IgD-negative memory B cell (primary cell): Measurements from ENCODE around the gene CARMIL1. TPM values are rescaled to one million over a fixed set of nuclear protein-coding genes. Genes with fewer than 3 reads are reported as not detected.

Experiments used
- H3K27ac Mint-ChIP-seq, 3 donors: one replicate each; pipeline ENCODE4 v1.8.0; 2020 to 2022; ENCODE audit warnings: mild to moderate bottlenecking in 3 of 3, mixed read lengths in 3 of 3, moderate library complexity in 1 of 3
- H3K27me3 Mint-ChIP-seq: one replicate; pipeline ENCODE4 v1.8.0; 2021; ENCODE audit warnings: mixed read lengths
- H3K36me3 Mint-ChIP-seq: one replicate; pipeline ENCODE4 v1.8.0; 2020; ENCODE audit warnings: mild to moderate bottlenecking, mixed read lengths
- H3K4me1 Mint-ChIP-seq, 3 donors: one replicate each; pipeline ENCODE4 v1.8.0; 2020 to 2022; ENCODE audit warnings: mixed read lengths in 3 of 3, mild to moderate bottlenecking in 1 of 3
- H3K4me3 Mint-ChIP-seq, 4 donors: one replicate each; pipeline ENCODE4 v1.8.0; 2020 to 2022; ENCODE audit warnings: mild to moderate bottlenecking in 4 of 4, mixed read lengths in 4 of 4, moderate library complexity in 3 of 4
- H3K9me3 Mint-ChIP-seq, 3 donors: one replicate each; pipeline ENCODE4 v1.8.0; 2020 to 2021; ENCODE audit warnings: mixed read lengths in 3 of 3, mild to moderate bottlenecking in 1 of 3
- polyA plus RNA-seq: library from polyadenylated mRNA; unstranded; fragments of 300-500 nt; fragmentation: Illumina TruSeq; gene quantifications from one replicate; pipeline ENCODE4 v1.2.3, GENCODE V29; 2021

Gene CARMIL1
- polyA plus RNA-seq, 1 donor from 2014 or later = 1.1 TPM

- no peaks in the 10 kb centered on the region for H3K9me3 Mint-ChIP-seq
- peaks cover 0 to 49% (median 5%) of the 10 kb centered on the region in 3 donors for H3K4me1 Mint-ChIP-seq
- no peak overlapping the region for H3K4me3 Mint-ChIP-seq
- no peak overlapping the region for H3K27ac Mint-ChIP-seq
- peaks cover 7% of the 10 kb centered on the region for H3K27me3 Mint-ChIP-seq
- H3K36me3 Mint-ChIP-seq = peaks cover 1% of the 10 kb centered on the region
These were observed 50.1 kb downstream of the CARMIL1 start for GRCh38 chr6:25329161-25329817.

DNA sequence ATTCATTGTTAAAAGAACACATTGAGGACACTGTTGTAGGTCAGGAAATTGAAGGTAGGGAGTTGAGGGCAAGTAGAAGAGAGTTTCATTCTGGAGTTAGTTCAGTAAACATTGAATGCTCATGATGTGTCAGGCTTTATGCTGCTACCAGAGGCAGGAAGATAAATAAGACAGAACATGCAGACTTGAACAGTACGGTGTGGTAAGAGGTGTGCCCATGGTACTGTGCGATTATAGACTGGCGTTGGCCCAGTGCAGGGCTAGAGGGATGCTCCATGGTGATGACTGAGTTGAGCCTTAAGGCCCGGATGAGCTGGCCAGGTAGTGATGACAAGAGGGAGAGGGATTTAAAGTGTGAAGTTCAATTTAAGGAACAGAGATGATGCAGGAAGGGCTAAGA, 50.8 kb downstream of the CARMIL1 start:
- Mint-ChIP-seq H3K4me3 (no peak overlapping the region), H3K36me3 (peaks cover 2% of the 10 kb centered on the region), H3K27ac (no peak overlapping the region), H3K4me1 (peaks cover 0 to 50% (median 9%) of the 10 kb centered on the region in 3 donors), H3K27me3 (peaks cover 5% of the 10 kb centered on the region), H3K9me3 (no peaks in the 10 kb centered on the region)

GRCh38 chr6:25330796-25331685, 51.9 kb downstream of the CARMIL1 start:
- Mint-ChIP-seq H3K4me1 (peaks cover 0 to 51% (median 11%) of the 10 kb centered on the region in 3 donors), H3K27ac (no peak overlapping the region), H3K4me3 (no peak overlapping the region), H3K27me3 (peaks cover 6% of the 10 kb centered on the region), H3K36me3 (peaks cover 2% of the 10 kb centered on the region), H3K9me3 (no peaks in the 10 kb centered on the region)

GRCh38 chr6:25332165-25332564, 53.0 kb downstream of the CARMIL1 start:
- H3K9me3 Mint-ChIP-seq = no peaks in the 10 kb centered on the region
- H3K27me3 Mint-ChIP-seq = peaks cover 10% of the 10 kb centered on the region
- peak overlapping the region in 2 of 4 donors; percentile 65 to 69 for H3K4me3 Mint-ChIP-seq
- H3K4me1 Mint-ChIP-seq = peaks cover 0 to 53% (median 11%) of the 10 kb centered on the region in 3 donors
- peak overlapping the region in 1 of 3 donors; percentile 91 for H3K27ac Mint-ChIP-seq
- peaks cover 2% of the 10 kb centered on the region for H3K36me3 Mint-ChIP-seq

DNA sequence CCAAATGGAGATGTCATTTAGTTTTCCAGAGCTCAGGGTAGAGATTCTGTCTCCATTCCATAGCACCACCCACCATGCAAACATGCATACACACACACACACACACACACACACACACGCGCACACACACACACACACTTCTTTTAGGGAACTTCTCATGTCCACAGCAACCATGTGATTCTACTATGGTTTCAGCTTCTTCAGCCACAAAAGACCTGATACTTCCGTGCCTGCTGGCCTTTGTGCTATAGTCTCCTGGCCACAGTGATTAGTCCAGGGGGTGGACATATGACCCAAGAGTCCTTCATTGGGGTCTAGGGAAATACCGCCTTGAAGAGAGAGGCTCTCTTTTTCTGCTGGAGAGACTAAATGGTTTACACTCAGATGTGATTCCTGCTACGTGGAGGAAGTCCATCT, 53.5 kb downstream of the CARMIL1 start:
- peaks cover 2% of the 10 kb centered on the region for H3K36me3 Mint-ChIP-seq
- no peak overlapping the region for H3K27ac Mint-ChIP-seq
- H3K4me3 Mint-ChIP-seq = peak overlapping the region in 2 of 4 donors; percentile 65 to 69
- H3K4me1 Mint-ChIP-seq = peaks cover 0 to 55% (median 11%) of the 10 kb centered on the region in 3 donors
- peaks cover 15% of the 10 kb centered on the region for H3K27me3 Mint-ChIP-seq
- no peaks in the 10 kb centered on the region for H3K9me3 Mint-ChIP-seq

DNA sequence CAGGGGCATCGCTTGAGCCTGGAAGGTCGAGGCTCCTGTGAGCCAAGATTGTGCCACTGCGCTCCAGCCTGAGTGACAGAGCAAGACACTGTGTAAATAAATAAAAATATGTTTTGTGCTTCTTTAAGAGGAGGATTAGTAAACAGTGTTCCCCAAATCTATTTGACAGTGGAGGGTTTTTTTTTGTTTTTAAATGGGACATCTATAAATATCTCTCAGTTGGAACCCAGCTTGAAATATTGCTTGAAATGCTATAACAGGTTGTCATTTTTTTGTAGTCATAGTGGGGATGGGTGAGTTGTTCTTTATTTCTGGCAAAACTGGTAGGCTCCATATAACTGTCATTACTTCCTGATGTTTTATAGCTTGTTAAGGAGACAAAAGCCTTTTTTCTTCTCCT, 54.3 kb downstream of the CARMIL1 start:
- Mint-ChIP-seq H3K4me3 (no peak overlapping the region), H3K36me3 (peaks cover 2% of the 10 kb centered on the region), H3K27me3 (peaks cover 15% of the 10 kb centered on the region), H3K4me1 (peaks cover 0 to 55% (median 11%) of the 10 kb centered on the region in 3 donors), H3K27ac (peak overlapping the region in 1 of 3 donors; percentile 54), H3K9me3 (no peaks in the 10 kb centered on the region)

DNA sequence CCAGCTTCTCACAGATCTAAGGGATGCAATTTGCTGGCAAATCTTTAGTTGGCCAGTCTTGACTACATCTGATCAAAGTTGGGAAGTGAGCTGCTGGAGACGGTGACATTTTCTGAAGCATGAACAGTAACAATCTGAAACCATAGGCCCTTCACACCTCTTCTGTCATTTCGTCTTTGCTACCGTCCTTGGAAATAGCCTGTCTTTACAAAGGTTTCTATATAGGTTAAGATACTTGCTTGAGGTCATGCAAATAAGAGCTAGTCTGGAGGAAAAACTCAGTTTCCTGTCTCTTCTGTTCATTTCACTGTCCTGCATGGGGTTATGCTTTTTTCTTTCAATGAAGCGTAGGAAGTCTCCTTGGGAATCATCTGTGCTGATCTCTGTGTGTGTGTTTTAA, 55.6 kb downstream of the CARMIL1 start:
- no peak overlapping the region for H3K4me3 Mint-ChIP-seq
- H3K36me3 Mint-ChIP-seq = peaks cover 2% of the 10 kb centered on the region
- peak overlapping the region in 1 of 3 donors; percentile 12 for H3K27ac Mint-ChIP-seq
- no peaks in the 10 kb centered on the region for H3K9me3 Mint-ChIP-seq
- peaks cover 19% of the 10 kb centered on the region for H3K27me3 Mint-ChIP-seq
- H3K4me1 Mint-ChIP-seq = peaks cover 2 to 48% (median 11%) of the 10 kb centered on the region in 3 donors

- Mint-ChIP-seq H3K27ac (no peak overlapping the region), H3K27me3 (peaks cover 16% of the 10 kb centered on the region), H3K36me3 (peaks cover 2% of the 10 kb centered on the region), H3K4me3 (no peak overlapping the region), H3K4me1 (peaks cover 2 to 50% (median 11%) of the 10 kb centered on the region in 3 donors), H3K9me3 (no peaks in the 10 kb centered on the region)
These were observed 57.8 kb downstream of the CARMIL1 start for GRCh38 chr6:25336996-25337395.

DNA sequence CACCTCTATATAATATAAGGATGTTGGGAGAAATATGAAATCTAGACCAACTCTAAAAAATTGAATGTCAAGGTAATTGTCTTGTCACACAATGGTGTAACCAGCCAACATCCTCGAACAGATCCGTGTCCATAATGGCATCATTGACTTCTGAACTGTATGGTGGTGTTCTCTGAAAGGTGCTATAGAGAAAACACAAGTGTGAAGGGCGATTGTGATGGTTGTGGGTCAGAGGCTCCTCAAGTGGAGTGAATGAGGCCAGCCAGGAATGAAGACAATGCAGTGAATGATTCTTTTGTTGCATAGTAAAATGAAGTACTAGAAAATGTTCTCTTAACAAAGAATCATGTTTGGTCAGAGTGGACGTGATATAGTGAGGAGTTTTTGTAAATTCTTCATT, 58.3 kb downstream of the CARMIL1 start:
- H3K27me3 Mint-ChIP-seq = peaks cover 14% of the 10 kb centered on the region
- H3K4me3 Mint-ChIP-seq = no peak overlapping the region
- peaks cover 2% of the 10 kb centered on the region for H3K36me3 Mint-ChIP-seq
- H3K9me3 Mint-ChIP-seq = no peaks in the 10 kb centered on the region
- H3K27ac Mint-ChIP-seq = no peak overlapping the region
- peaks cover 2 to 48% (median 7%) of the 10 kb centered on the region in 3 donors for H3K4me1 Mint-ChIP-seq

GRCh38 chr6:25340431-25341202, 61.4 kb downstream of the CARMIL1 start:
- Mint-ChIP-seq H3K4me3 (no peak overlapping the region), H3K4me1 (peaks cover 0 to 28% (median 2%) of the 10 kb centered on the region in 3 donors), H3K27me3 (peaks cover 14% of the 10 kb centered on the region), H3K27ac (no peak overlapping the region), H3K9me3 (no peaks in the 10 kb centered on the region), H3K36me3 (no peaks in the 10 kb centered on the region)

GRCh38 chr6:25341203-25341552, 62.0 kb downstream of the CARMIL1 start:
- Mint-ChIP-seq H3K9me3 (no peaks in the 10 kb centered on the region), H3K4me1 (peaks cover 0 to 26% (median 2%) of the 10 kb centered on the region in 3 donors), H3K27me3 (peaks cover 12% of the 10 kb centered on the region), H3K4me3 (no peak overlapping the region), H3K36me3 (no peaks in the 10 kb centered on the region), H3K27ac (no peak overlapping the region)

DNA sequence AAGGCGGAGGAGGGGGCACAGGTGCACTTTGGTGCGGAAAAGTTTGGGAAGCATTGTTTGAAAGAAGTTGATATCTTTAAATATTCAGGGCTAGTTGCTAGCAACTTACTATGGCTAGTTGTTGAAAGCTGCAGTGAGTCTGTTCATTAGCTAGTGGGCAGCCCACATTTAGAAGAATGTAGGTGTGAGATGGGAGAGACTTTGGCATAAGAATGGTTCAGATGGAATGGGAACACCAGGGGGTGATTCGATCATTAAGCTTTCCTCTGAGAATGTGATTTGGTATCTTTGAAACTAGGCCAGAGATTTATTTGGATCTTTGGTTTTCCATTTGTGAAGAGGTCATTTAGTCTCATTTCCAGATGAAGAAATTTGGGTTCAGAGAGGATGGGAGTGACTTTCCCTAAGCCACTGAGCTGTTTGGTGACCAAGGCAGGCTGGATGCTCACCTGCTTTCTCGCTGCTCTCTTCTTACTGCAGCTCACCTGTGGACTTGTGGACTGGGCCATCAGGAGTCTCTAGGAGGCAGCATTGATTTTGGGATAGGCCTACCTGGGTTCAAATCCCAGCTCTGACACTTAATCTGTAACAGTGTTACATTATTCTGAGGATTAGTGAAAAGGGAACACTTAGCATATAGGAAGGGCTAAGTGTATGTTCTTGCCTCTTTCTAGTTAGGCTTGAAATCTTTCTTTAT, 62.9 kb downstream of the CARMIL1 start:
- H3K27me3 Mint-ChIP-seq = peaks cover 10% of the 10 kb centered on the region
- H3K36me3 Mint-ChIP-seq = no peaks in the 10 kb centered on the region
- H3K9me3 Mint-ChIP-seq = no peaks in the 10 kb centered on the region
- H3K4me3 Mint-ChIP-seq = no peak overlapping the region
- peaks cover 0 to 25% (median 2%) of the 10 kb centered on the region in 3 donors for H3K4me1 Mint-ChIP-seq
- H3K27ac Mint-ChIP-seq = no peak overlapping the region

GRCh38 chr6:25342802-25343201, 63.6 kb downstream of the CARMIL1 start:
- no peaks in the 10 kb centered on the region for H3K36me3 Mint-ChIP-seq
- H3K27ac Mint-ChIP-seq = no peak overlapping the region
- H3K4me3 Mint-ChIP-seq = no peak overlapping the region
- H3K9me3 Mint-ChIP-seq = no peaks in the 10 kb centered on the region
- peaks cover 4% of the 10 kb centered on the region for H3K27me3 Mint-ChIP-seq
- H3K4me1 Mint-ChIP-seq = peaks cover 0 to 24% (median 2%) of the 10 kb centered on the region in 3 donors

GRCh38 chr6:25343984-25344383, 64.8 kb downstream of the CARMIL1 start:
- Mint-ChIP-seq H3K27me3 (peaks cover 4% of the 10 kb centered on the region), H3K36me3 (no peaks in the 10 kb centered on the region), H3K27ac (no peak overlapping the region), H3K4me1 (peaks cover 0 to 24% (median 2%) of the 10 kb centered on the region in 3 donors), H3K9me3 (no peaks in the 10 kb centered on the region), H3K4me3 (no peak overlapping the region)
